Esophagus squamous epithelium (tissue), 5 donors: Measurements from ENCODE around the gene NAPSA. TPM values are rescaled to one million over a fixed set of nuclear protein-coding genes. Genes with fewer than 3 reads are reported as not detected.

Source experiments
- DNase-seq: peaks from one replicate; lab custom pipeline; 2025; lab: John Stamatoyannopoulos, UW
- H3K27ac ChIP-seq, 4 donors: fragments of 200-600 bp; sonication (generic); one replicate each; pipeline ENCODE4 v1.5.1; 2016 to 2019; ENCODE audit warnings: mild to moderate bottlenecking in 1 of 4
- H3K27me3 ChIP-seq, 4 donors: fragments of 200-600 bp; sonication (generic); 1 replicate in 3 of 4; 2 replicates in 1 of 4; pipeline versions ENCODE4 v1.5.1 to v1.6.0; 2017 to 2021; ENCODE audit warnings: antibody characterized with exemption in 1 of 4
- H3K36me3 ChIP-seq, 3 donors: fragments of 200-600 bp; sonication (generic); one replicate each; pipeline ENCODE4 v1.5.1; 2016 to 2019
- H3K4me1 ChIP-seq, 3 donors: fragments of 200-600 bp; sonication (generic); one replicate each; pipeline ENCODE4 v1.5.1; 2017 to 2019
- H3K4me3 ChIP-seq, 4 donors: fragments of 200-600 bp; sonication (generic); 1 replicate in 3 of 4; 2 replicates in 1 of 4; pipeline ENCODE4 v1.5.1; 2016 to 2019; ENCODE audit warnings: mild to moderate bottlenecking in 2 of 4, moderate library complexity in 1 of 4
- H3K9me3 ChIP-seq, 3 donors: fragments of 200-600 bp; sonication (generic); one replicate each; pipeline ENCODE4 v1.5.1; 2016 to 2019
- CTCF ChIP-seq, 6 experiments: fragments of 450-650 bp in 4 of 6; fragments of 200-600 bp in 2 of 6; sonication (generic) in 2 of 6; IDR thresholded peaks; one replicate each; pipeline ENCODE4 v1.5.1; 2016 to 2019; ENCODE audit warnings: antibody characterized with exemption in 6 of 6, mild to moderate bottlenecking in 4 of 6, moderate library complexity in 4 of 6
- POLR2A ChIP-seq, 4 donors: fragments of 450-650 bp; IDR thresholded peaks; one replicate each; pipeline ENCODE4 v1.6.1; 2017; ENCODE audit warnings: antibody characterized with exemption in 4 of 4, mild to moderate bottlenecking in 4 of 4, moderate library complexity in 3 of 4
- WGBS, 2 donors: methylation state at CpG; one replicate each; pipeline ENCODE4 v1.1.5; 2018; 5-methylcytosine and 5-hydroxymethylcytosine counted together
- intact Hi-C: fragments of 100-400 bp; cut with DNase I; formaldehyde crosslinking; loops from one replicate; pipeline ENCODE4 v1.15.0; 2022
- total RNA-seq, 4 donors: library from RNA; depleted of rRNA; stranded (reverse); fragments of >200 nt; gene quantifications; one replicate each; pipeline ENCODE4 v1.1.0, GENCODE V29; 2016
- donor health status: DM: yes; HTN: yes; CAD: no.

The NAPSA gene
- total RNA-seq, 4 donors from 2014 or later, result 0.38 TPM; not detected in 3

- no peak overlapping the region for H3K27ac ChIP-seq
- H3K4me1 ChIP-seq, result peaks cover 20 to 72% (median 29%) of the 10 kb centered on the region in 3 donors
- no peaks in the 10 kb centered on the region for H3K36me3 ChIP-seq
- no peak for TF ChIP-seq POLR2A (IDR thresholded peaks at IDR 0.05)
- no peak for TF ChIP-seq CTCF (IDR thresholded peaks at IDR 0.05)
- DNase-seq, result no peak
- intact Hi-C loops, result no loop called here
- WGBS, 2 donors, result 0 to 20% methylated on average over 1 to 5 of the region's 26 CpGs
- H3K4me3 ChIP-seq, result peak overlapping the region in 1 of 4 donors; percentile 28
- H3K9me3 ChIP-seq, result peaks cover 0 to 6% (median 0%) of the 10 kb centered on the region in 3 donors
- H3K27me3 ChIP-seq, result peaks cover 8 to 75% (median 16%) of the 10 kb centered on the region in 4 donors
Measured at GRCh38 chr19:50326101-50326664, 39.3 kb downstream of the NAPSA start.

GRCh38 chr19:50325310-50326100 is 39.9 kb downstream of the NAPSA start:
- no peaks in the 10 kb centered on the region for H3K36me3 ChIP-seq
- peaks cover 0 to 6% (median 0%) of the 10 kb centered on the region in 3 donors for H3K9me3 ChIP-seq
- intact Hi-C loops, result no loop called here
- H3K27ac ChIP-seq, result no peak overlapping the region
- WGBS, 2 donors, result 0 to 7% methylated on average over 1 to 7 of the region's 48 CpGs
- peaks cover 4 to 75% (median 15%) of the 10 kb centered on the region in 4 donors for H3K27me3 ChIP-seq
- TF ChIP-seq POLR2A (IDR thresholded peaks at IDR 0.05) (no peak), CTCF (IDR thresholded peaks at IDR 0.05) (peak in 1 of 6 experiments; percentile 31)
- peak overlapping the region in 1 of 4 donors; percentile 28 for H3K4me3 ChIP-seq
- no peak for DNase-seq
- H3K4me1 ChIP-seq, result peaks cover 20 to 66% (median 29%) of the 10 kb centered on the region in 3 donors

- intact Hi-C loops, result no loop called here
- peaks cover 9 to 54% (median 26%) of the 10 kb centered on the region in 3 donors for H3K4me1 ChIP-seq
- no peak for DNase-seq
- no peaks in the 10 kb centered on the region for H3K9me3 ChIP-seq
- TF ChIP-seq CTCF (IDR thresholded peaks at IDR 0.05), result no peak
- TF ChIP-seq POLR2A (IDR thresholded peaks at IDR 0.05), result no peak
- 23 to 48% methylated on average over 4 to 9 of the region's 11 CpGs for WGBS, 2 donors
- H3K4me3 ChIP-seq, result no peak overlapping the region
- peaks cover 4 to 70% (median 12%) of the 10 kb centered on the region in 4 donors for H3K27me3 ChIP-seq
- no peaks in the 10 kb centered on the region for H3K36me3 ChIP-seq
- no peak overlapping the region for H3K27ac ChIP-seq
Measured at GRCh38 chr19:50324331-50324730, 41.1 kb downstream of the NAPSA start.

GRCh38 chr19:50323782-50324133 is 41.7 kb downstream of the NAPSA start:
- Histone ChIP-seq H3K4me3 (no peak overlapping the region), H3K36me3 (no peaks in the 10 kb centered on the region), H3K27ac (no peak overlapping the region), H3K9me3 (no peaks in the 10 kb centered on the region), H3K4me1 (peaks cover 9 to 50% (median 26%) of the 10 kb centered on the region in 3 donors), H3K27me3 (peaks cover 4 to 70% (median 12%) of the 10 kb centered on the region in 4 donors)
- 83 to 86% methylated on average over 5 of the region's 12 CpGs for WGBS, 2 donors
- no peak for DNase-seq
- intact Hi-C loops, result no loop called here
- TF ChIP-seq CTCF (IDR thresholded peaks at IDR 0.05) (no peak), POLR2A (IDR thresholded peaks at IDR 0.05) (no peak)
